NK-92 (cell line): Measurements from ENCODE around the gene GYPB.
"Not testable (repeated sequence)": the region's sequence is repeated elsewhere in the genome, so short reads cannot be mapped to it uniquely, and the experiment has no call there.

Experiments used
- DNase-seq: peaks from one replicate; lab custom pipeline; 2025; ENCODE audit not compliant: unreplicated experiment; lab: John Stamatoyannopoulos, UW

Gene GYPB

DNA sequence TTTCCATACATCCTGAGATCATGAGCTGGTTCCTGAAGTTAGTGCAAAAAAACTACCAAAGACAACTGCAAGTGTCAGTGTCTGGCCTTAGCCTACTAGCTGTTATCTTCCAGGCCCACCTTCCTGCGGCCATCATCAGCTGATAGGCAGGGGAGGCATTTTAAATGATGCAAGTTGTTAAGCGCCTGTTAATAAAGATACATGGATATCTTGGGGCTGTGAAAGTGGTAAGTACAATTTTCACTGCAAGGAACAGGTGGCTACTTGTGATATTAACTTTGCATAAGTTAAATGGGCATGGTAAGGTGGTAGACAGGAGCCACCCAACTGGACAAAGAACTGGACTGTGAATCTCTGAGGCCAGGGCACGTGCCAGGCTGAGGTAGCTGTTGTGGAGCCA is at the start of gene GYPB:
Gene GYPB (minus strand): TSS at position 104 of the 400 bp plus-strand sequence. CDS start 93 bp downstream, at position 11.
- DNase-seq = not testable (repeated sequence)

DNA sequence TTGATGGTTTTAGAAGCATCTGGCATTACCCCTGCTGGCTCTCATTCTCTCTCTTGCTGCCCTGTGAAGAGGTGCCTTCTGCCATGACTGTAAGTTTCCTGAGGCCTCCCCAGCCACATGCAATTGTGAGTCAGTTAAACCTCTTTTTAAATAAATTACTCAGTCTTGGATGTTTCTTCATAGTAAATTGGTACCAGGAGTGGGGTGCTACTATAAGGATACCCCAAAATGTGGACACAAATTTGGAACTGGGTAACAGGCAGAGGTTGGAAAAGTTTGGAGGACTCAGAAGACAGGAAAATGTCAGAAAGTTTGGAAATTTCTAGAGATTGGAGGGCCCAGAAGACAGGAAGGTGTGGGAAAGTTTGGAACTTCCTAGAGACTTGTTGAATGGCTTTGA is 42.4 kb upstream of the GYPB start:
- DNase-seq = not testable (repeated sequence)

DNA sequence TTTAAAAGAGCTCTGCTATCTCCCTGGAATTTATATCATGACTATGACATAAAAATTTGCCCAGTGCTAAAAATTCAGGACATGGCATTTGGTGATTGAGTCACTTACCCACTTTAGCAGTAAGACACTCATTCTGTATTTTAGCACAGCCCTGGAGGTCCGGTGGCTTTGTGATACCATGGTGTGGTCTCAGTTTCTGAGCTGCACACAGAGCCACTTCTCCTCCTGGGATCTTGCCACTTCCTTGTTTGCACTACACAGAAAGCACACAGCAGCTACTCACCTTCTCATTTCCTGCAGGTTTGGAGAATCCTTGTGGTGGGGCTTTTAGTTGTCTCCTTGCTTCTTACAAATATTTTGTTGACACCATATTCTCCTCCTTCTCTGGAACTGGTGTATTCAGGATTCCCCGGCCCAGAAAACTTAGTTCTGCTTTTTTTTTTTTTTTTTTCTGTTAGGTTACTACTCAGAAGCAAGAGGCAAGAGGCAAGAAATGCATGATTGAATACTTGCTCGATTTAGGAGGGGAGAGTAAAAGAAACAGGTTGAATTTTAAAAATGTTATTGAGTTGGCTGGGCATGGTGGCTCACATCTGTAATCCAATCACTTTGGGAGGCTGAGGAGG is 41.2 kb upstream of the GYPB start:
- not testable (repeated sequence) for DNase-seq

DNA sequence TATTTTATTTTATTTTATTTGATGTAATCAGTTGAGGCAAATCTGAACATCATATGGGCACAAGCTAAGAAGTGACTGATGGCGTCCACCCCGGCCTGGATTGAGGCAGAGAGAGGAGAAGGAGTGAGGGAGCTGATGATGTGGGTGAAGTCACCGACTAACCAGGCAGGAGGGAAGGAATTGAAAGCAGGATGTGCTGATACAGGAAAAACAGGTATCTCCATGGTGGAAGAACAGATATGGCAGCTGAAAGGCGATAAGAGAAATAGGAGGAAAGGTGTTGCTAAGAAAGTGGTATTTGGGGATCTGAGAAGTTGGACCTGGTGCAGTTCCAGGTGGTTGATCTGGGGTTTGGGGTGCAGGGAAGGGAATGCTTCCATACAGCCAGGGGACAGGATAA is 37.6 kb upstream of the GYPB start:
- no peak for DNase-seq

DNA sequence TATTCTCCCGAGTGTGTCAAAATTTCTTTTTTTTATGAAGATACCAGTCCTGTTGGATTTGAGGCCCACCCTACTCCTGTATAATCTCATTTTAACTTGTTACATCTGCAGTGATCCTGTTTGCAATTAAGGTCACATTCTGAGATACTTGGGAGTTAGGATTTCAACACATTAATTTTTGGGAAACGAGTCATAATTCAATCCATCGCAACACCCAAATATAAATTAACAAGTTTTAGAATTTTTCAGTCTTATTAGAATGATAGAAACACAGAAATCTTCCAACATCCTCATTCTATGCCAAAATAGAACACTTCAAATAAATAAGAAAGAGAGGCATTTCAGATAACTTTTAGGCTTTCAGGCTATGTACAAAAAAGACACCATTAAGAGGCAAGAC is 36.2 kb upstream of the GYPB start:
- not testable (repeated sequence) for DNase-seq

DNA sequence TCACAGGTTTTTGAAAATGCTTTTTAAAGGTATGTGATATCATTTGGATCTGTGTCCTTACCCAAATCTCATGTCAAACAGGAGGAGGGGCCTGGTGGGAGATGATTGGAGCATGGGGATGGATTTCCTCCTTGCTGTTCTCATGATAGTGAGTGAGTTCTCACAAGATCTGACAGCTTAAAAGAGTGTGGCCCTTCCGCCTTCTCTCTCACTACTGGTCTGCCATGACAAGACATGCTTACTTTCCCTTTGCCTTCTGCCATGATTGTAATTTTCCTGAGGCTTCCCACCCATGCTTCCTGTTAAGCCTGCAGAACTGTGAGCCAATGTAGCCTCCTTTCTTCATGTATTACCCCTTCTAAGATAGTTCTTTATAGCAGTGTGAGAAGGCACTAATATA is 32.3 kb upstream of the GYPB start:
- DNase-seq = not testable (repeated sequence)

DNA sequence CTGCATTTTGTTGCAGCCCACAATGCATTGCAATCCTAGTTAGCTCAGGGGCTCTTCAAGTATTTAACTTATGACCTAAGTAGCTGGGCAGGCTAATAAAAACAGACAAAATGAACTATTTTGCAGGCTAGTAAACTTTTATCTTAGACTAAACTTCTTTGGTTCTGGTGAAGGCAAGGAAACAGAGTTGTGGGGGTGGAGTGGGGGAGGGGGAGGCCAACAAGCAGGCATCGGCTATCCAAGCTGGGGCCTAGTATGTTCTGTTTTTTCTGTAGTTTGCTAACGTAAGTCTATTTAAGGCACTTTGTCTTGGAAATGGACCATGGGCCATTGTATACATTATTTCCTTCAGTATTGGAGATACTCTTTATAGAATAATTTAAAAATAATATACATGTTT is 31.5 kb upstream of the GYPB start:
- DNase-seq = not testable (repeated sequence)

DNA sequence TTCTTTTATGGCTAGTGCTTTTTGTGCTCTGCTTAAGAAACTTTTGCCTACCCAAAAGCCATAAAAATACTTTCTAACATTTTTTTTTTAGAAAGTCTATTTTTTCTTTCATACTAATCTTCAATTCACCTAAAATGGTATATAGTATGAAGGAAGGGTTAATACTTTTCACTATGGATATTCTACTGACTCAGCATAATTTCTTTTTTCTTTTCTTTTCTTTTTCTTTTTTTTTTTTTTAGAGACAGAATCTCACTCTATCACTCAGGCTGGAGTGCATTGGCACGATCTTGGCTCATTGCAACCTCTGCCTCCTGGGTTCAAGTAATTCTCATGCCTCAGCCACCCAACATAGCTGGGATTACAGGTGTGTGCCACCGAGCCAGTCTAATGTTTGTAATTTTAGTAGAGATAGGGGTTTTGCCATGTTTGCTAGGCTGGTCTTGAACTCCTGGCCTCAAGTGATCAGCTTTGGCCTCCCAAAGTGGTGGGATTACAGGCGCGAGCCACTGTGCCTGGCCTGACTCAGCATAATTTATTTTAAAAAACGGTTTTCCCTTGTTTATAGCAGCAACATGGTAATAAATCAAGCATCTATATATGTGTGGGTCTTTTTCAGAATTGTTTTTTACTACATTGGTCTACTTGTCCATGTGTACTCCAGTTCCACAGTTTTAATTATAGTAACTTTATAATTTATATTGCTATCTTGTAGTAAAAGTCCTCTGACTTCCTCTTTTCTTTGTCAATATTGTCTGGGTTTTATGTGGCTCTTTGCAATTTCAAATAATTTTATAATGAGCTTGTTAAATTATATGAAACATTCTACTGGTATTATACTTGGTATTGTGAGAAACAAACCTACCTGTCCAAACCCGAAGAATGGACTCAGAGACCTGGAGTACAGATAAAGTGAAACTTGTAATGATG is 30.6 kb upstream of the GYPB start:
- DNase-seq = not testable (repeated sequence)

DNA sequence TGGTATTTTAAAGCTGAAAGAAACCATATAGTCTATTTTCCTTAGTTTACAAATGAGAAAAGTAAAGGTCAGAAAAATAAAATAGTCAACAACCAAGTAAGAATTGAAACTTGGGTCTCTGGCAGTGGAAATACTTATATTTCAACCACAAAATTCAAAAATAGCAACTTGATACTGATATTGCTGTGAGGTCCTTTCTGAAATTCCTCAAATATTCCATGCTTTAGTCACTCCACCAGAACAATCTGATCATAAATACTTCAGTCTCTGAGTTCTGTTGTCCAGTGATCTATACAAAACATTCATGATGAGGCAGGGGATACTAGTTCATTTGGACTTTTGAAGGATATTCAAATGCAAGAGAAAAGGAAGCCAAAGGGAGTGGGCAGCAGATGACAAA is 25.8 kb upstream of the GYPB start:
- not testable (repeated sequence) for DNase-seq

DNA sequence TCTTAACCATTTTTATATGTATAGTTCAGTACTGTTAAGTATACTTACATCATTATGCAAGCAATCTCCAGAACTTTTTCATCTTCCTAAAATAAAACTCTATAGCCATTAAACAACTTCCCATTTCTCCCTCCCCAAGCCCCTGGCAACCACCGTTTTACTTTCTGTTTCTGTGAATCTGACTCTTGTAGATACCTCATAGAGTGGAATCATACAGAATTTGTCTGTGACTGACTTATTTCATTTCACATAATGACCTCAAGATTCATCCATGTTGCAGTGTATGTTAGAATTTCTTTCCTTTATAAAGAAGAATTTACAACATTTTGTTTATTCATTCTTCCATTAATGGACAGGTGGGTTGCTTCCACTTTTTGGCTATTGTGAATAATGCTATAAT is 13.4 kb upstream of the GYPB start:
- not testable (repeated sequence) for DNase-seq

DNA sequence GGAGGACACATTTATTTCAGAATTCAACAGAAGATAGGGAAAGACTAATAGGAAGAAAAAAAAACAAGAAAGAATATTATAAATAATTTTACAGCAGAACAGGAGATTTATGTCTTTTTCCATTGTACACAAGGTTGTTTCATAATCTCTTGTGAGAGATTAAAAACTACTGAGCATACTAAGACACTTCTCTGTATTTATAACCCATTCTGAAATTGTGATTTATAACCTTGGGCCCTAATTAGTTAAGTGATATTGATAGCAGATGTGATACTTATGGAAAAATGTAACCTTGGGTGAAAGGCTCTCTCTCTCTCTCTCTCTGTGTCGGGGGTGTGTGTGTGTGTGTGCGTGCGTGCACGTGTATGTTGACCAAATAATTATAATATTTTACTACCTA is 12.7 kb upstream of the GYPB start:
- DNase-seq = not testable (repeated sequence)

DNA sequence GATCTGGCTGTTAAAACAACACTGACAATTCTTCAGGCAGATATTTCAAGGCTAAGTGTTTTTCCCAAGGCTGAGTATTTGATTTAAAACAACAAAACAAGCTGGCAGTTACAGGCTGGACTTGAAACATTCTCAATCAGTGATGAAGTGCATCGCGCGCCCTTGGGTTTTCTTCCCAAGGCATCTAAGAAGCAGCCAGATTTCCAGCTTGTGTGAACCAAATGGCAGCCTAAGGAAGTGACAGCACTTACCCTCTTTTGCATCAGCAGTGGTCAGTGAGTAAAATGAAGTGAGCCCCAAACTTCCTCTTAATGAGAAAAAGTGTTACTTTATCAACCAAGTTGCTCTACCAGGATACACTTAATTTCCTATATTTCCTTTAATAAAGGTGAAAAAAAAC is 12.2 kb upstream of the GYPB start:
- DNase-seq = not testable (repeated sequence)

DNA sequence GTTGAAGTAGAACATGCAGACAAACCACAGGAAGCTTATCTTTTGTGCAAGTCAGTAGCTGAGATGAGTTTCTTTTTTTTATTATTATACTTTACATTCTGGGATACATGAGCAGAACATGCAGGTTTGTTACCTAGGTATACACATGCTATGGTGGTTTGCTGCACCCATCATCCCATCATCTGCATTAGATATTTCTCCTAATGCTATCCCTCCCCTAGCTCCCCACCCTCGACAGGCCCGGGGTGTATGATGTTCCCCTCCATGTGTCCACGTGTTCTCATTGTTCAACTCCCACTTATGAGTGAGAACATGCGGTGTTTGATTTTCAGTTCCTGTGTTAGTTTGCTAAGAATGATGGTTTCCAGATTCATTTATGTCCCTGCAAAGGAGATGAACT is 11.5 kb upstream of the GYPB start:
- DNase-seq = not testable (repeated sequence)

DNA sequence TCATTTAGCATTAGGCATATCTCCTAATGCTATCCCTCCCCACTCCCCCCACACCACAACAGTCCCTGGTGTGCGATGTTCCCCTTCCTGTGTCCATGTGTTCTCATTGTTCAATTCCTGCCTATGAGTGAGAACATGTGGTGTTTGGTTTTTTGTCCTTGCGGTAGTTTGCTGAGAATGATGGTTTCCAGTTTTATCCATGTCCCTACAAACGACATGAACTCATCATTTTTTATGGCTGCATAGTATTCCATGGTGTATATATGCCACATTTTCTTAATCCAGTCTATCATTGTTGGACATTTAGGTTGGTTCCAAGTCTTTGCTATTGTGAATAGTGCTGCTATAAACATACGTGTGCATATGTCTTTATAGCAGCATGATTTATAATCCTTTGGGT is 7.5 kb upstream of the GYPB start:
- not testable (repeated sequence) for DNase-seq

DNA sequence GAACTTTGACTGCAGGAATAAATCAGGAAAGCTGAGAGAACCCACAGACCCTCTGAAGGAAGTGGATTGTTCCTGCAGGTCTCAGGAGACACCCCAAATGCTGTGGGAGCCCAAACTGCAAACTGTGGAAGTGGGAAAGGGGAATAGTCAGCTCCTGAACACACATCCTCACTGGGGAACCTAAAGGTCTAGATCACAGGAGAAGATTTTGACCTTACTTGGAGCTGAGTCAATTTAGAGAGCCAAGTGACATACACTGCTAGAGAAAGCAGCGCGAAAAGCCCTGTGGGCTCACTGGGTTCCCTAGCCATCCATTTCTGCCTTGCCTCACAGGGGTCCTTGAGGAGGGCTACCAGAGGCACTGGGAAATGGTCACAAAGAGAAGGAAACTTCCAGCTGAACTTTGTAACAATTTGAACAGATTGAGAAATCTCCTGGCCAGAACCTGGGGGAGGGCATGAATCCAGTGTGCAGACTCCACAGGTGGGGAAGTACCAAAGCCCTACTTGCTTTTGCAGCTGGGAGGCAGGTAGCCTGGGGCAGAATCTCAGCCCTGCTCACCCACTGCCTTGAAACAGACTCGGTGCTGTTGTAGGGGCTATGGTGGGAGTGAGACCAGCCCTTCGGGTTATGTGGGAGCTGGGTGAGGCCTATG is 5.3 kb upstream of the GYPB start:
- not testable (repeated sequence) for DNase-seq

DNA sequence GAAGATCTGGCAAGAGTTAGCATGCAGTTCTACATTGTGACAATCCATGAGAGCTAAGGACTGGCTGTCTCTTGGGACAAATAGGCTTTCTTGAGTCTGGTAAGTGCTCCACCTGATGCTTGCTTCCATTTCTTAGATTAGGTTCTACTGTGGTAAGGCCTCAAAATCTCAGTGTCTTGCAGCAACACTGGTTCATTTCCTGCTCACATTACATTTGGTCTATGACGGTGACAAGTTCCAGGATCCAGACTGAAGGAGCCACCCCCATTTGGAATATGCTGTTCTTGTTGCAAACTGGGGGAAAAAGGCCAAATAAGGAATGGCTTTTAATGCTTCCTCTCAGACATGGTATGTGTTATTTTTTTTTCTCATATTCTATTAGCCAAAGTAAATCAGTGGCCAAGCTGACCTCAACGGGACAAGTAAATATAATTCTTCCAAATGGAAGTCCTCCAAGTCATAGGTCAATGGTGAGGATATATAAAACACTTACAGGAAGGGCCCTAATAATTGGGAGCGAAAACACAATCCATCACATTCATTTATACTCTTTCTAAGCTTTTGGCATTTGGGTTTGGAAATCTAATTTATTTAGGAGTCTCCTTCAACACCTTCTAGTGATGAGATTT is 3.7 kb upstream of the GYPB start:
- DNase-seq = not testable (repeated sequence)

DNA sequence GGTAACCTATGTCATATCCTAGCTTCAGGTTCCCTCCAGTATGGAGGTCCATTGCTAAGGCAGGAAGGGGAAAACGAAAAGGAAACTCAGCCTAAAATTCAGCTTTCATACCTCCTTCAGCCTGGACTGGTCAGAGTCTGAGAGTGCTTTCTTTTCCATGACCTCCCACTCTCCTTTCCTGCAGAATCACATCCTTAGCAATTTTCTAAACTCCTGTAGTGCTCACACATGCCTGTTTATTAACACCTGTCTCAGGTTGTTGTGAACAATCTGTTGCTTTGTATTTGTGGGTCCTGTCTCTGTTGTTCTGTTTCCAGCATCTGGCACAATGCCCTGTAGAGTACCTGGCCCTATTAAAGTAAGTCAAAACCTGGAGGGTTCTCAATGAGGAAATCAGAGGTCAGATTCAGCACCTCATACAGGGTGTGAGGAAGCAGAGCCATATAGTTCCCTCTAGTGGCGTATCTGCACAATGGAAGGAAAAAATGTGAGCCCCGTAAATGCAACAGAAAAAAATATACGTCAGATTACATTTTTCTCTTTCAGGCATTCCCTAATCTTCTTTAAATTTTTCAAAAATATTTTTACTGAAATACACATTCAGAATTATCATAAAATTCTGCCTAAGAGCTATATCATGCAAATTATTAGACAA is 2.3 kb upstream of the GYPB start:
- DNase-seq = not testable (repeated sequence)

DNA sequence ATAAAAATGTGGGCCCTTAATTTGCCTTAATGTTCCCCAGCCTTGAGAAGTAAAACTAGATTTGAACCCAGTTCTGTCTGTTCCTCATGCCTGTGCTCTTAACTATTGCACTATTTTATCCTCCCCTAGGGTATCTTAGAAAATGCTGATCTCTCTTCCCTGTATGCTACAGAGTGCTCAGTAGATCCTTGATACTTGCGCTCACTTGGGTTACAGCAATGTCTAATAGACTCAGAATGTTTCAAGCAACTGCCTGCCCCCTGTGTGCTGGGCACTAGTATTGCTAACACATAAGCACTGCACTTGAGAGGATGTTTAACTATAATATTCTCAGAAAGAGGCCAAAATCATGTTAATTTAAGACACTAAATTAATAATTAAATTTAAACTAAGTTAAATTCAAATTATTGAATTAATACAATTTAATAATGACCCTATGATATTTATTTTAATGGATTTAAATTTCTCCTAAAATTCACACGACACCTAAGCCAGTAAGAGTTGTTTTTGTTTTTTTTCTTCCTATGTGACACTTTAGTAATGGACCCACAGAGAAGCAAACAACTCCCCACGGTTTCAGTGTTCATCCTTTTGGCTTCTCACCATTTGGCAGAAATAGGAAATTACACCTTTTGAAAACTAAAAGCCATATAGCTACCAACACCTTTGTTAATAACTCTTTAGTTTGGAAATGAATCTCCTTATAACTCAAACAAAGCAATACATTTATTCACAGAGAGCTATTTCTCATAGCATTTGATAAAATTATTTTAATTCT is 768 bp downstream of the GYPB start:
- DNase-seq = not testable (repeated sequence)

DNA sequence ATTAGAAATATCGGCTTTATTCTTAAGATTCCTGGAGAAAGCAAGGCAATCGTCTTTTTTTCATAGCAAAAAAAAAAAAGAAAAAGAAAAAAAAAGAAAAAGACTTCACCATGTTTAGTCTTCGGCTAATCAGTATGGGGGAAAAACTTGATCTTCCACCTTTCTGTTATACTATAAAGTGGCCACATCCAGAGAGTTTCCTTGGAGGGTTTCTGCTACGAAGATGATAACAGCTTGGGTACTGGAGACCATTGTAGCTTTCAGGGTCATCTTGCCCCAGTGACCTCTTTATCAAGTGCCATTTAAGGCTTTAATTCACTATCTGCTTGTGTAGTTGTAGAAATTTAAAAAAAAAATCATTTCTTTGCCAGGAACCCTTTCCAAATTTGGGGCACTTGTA is 1.9 kb downstream of the GYPB start:
- not testable (repeated sequence) for DNase-seq

DNA sequence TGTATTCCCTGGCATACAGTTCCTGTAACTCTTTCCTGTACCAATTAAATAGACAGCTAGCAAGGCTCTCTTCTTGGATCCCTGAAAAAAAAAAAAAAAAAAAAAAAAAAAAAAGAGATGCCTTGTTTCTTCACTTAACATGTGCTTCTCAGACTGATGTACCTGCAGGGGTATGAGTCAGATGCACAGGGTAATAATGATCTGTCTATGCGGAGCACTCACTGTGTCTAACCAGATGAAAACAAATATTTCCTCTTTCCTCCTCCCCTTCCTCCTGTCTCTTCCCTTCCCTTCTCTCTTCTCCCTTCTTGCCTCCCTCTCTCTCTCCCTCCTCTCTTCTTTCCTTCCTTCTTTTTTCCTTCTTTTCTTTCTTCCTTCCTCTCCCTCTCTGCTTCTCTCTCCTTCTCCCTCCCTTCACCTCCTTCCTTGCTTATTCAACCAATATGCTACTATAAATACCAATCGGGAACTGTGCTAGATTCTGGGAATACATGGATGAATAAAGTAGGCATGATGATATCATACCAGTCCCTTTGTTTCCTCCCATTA is 3.0 kb downstream of the GYPB start:
- DNase-seq = not testable (repeated sequence)
